ENCODE measurements around the gene CEBPA.

Gene CEBPA

GRCh38 chr19:33273881-33274662 lies 28.3 kb downstream of the CEBPA start:
- DNase-seq (ENCODE audit: low read depth in 2 of 2, low spot score in 1 of 2) = no peak

- no peak for DNase-seq (ENCODE audit: low read depth in 2 of 2, low spot score in 1 of 2)
Observed at GRCh38 chr19:33273065-33273736, 29.1 kb downstream of the CEBPA start.

DNA sequence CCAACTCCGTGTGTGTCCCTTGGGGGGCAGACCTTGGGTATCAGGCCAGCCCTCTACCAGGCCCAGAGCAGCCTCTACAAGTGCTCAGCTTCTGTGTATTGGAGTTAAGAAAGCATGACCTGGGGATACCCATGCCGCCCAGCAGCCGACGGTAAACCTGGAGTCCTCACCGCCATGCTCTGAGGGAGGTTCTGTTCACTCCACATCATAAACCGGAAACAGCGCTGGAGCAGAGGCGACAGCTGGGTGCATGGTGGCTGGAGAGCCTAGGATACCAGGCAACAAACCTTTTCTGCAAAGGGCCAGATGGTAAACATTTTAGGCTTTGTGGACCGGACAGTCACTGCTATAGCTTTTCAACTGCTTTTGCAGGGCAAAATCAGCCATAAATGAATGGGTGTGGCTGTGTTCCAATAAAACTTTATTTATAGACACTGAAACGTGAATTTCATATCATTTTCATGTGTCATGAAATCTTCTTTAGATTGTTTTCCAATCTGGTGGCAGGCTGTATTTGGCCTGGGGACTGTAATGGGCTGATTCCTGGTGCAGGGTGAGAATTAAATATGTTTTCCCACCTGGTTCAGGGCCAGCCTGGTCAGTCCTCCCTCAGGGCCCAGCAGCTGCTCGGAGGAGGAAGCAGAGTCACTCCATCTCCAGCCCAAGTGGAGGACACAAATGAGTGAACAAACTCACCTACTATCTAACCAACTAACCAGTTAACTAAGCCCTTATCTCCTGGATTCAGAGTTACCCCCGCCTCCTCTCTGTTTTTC lies 30.9 kb downstream of the CEBPA start:
- DNase-seq (ENCODE audit: low read depth in 2 of 2, low spot score in 1 of 2) = no peak

- no peak for DNase-seq (ENCODE audit: low read depth in 2 of 2, low spot score in 1 of 2)
Observed at GRCh38 chr19:33270769-33271168, 31.6 kb downstream of the CEBPA start.

DNA sequence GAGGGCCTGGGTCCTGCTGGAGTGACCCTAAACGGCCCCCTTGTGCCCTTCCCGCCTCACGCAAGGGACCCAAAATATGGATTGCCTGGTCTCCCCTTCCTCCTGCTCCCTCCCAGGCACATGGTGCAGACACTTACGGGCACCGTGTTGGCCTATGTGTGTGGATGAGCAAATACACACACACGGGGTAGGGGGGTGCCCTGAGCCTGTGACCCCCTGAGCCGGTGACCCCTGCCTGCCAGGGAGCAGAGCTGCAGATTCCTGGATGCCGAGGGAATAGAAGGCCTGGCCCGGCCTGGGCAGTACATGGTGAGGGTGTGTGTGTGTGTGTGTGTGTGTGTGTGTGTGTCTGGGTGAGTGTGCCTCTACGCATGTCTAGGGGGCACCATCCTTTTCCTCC lies 33.3 kb downstream of the CEBPA start:
- DNase-seq (ENCODE audit: low read depth in 2 of 2, low spot score in 1 of 2) = no peak

DNA sequence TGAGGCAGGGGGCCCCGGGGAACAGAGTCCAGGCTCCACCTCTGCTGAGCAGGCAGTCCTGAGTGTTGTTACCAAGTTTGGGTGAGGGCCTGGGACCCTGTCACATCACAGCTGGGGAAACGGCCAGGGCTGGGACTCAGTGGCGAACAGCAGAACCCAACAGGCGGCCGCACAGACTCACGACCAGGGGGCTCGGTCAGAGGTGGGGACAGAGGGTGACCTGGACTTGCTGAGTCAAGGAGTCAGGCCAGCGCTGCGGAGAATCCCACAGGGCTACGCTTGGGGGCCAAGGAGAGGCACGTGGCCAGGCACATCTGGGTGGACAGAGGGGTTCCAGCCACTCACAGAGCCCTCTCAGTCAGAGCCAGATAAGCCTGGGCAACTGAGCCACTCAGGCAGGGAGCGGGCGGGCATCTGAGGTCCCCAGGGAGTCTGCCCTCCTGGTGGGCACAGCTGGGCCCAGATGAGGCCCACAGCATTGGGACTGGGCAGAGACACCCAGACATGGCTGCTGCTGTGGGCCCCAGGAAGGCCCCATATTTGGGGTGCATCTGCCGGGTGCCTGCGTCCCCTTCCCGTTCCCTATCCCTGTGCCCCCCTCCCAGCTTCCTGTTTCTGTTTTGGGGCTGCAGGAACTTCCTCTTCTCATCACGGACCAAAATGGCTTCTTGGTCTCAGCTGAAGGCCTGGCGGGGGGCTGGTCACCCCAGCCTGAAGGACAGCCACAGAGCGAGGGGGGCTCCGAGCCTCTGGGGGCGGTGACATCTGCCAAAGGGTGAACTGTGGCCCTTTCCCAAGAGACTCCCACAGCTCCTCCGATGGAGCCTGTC lies 34.0 kb downstream of the CEBPA start:
- DNase-seq (ENCODE audit: low read depth in 2 of 2, low spot score in 1 of 2) = no peak

DNA sequence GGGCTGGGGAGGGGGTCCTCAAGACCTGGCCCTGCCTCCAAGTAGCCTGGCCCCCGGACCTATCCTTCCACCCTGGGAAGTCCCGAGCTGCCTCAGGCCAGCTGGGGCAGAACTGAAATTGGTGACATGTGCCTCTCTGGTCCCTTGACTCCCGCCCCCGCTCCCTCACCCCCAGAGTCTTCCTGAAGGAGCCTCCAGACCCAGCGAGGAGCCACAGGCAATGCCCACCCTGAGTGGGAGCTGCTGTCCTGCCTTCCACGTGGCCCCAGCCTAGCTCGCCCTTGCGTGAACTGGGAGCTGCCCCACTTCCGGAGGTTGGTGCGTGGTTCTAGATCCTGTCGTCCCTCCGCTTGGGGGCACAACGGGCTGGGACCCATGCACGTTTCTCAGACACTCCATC lies 34.6 kb downstream of the CEBPA start:
- DNase-seq (ENCODE audit: low read depth in 2 of 2, low spot score in 1 of 2) = no peak

DNA sequence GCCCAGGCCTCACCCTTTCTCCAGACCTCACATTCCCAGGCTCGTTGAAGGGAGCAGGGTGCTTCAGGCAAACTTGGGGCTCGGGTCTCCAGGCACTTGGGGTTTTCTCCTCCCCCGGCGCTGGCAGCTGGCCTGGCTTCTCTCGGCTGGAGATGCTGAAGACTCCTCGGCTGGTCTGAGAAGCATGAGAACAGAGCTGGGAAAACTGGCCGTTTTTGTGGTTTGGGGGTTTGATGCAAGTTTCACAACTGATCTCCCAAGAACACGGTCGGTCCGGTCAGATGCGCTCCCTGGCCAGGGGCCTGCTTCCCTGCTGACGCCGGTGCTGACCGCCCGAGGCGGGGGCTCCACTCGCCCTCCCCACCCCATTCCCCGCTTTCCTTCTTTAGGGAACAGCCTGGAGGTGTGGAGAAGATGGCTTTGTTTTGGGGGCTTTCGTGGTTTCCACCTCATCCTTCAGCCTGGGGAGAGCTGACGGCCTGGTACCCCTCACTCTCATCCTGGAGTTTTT lies 35.3 kb downstream of the CEBPA start:
- no peak for DNase-seq (ENCODE audit: low read depth in 2 of 2, low spot score in 1 of 2)

DNA sequence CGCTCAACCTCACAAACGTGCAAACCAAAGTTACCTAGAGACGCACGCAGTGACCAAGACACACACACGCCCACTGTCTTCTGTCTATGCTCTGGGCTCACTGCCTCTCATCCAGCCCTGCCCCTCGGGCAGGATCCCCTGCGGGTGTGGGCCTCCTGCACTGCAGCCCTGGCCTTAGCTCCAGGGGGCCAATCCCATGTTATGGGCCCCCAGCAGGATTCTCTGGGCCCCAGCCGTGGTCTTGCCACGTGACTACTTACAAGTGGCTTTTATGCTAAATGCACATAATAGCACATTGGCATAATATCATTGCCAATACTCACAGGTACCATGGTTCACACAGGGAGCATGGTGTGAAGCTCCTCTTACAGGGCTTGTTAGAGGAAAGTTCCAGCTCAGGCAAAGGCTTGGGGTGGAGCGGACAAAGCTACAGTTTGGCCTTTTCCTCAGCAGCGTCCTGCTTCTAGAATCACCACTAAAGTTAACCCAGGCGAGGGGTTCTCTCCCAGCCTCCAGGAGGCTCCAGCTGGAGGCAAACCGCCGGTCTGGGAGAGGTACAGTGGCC lies 37.4 kb downstream of the CEBPA start:
- DNase-seq (ENCODE audit: low read depth in 2 of 2, low spot score in 1 of 2) = no peak

DNA sequence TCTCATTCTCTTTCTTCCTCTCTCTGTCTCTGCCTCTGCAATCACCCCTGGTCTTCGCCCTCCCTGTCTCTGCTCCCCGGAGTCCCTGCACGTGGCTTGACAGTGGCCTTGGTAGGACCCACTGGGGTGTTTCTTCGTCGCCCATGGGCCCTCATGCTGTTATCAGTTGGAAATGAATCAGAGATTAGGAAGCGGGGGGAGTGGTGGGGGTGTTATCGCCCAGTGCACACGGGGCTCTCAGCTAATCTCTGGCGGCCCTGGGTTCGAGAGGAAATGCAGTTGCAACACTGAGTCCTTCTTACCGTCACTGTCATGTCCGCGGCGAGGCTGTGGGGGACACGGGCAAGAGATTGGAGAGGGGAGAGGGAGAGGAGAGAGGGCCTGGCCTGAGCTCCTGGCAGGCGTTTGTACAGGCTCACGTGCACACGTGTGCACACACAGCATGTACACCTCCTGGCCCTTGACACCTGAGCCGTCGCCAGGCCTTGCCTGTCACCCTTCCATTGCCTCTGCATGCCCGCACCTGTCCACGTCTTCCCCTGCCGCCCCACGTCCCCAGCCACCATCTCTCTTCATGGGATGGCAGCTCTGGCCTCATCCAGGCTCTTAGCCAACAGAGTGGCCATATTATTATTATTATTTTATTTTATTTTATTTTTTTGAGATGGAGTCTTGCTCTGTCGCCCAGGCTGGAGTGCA lies 38.9 kb downstream of the CEBPA start:
- DNase-seq (ENCODE audit: low read depth in 2 of 2, low spot score in 1 of 2) = no peak

DNA sequence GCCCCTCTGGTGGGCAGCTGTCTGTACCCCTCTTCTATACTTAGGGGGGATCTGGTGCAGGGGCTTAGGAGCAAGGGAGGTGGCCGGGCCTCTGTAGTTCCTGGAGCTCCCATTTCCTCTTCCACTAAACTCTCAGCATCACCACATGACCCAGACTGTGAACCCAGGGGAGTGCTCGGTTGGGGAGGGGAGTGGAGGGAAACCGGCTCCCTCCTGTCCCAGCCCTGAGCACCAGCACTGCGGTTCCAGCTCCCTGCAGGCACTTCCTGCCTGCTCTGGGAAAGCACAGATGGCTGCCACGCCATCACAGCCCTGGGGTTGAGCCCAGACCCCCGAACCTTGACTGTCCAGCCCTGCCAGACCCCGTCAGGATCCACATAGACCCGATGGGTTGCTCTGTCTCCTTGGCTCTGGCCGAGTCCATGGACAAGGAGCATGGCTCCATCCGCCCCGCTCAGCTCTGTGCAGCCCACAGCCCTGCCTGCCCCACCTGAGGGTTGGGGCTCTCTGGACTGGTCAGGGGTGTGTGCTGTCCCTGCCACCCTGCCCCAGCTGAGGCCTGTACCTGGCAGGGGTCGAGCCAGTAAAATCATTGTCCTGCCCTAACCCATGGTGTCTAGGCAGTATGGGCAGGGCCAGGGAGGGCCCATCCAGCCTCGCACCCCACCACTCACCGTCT lies 40.7 kb downstream of the CEBPA start:
- DNase-seq (ENCODE audit: low read depth in 2 of 2, low spot score in 1 of 2) = no peak

DNA sequence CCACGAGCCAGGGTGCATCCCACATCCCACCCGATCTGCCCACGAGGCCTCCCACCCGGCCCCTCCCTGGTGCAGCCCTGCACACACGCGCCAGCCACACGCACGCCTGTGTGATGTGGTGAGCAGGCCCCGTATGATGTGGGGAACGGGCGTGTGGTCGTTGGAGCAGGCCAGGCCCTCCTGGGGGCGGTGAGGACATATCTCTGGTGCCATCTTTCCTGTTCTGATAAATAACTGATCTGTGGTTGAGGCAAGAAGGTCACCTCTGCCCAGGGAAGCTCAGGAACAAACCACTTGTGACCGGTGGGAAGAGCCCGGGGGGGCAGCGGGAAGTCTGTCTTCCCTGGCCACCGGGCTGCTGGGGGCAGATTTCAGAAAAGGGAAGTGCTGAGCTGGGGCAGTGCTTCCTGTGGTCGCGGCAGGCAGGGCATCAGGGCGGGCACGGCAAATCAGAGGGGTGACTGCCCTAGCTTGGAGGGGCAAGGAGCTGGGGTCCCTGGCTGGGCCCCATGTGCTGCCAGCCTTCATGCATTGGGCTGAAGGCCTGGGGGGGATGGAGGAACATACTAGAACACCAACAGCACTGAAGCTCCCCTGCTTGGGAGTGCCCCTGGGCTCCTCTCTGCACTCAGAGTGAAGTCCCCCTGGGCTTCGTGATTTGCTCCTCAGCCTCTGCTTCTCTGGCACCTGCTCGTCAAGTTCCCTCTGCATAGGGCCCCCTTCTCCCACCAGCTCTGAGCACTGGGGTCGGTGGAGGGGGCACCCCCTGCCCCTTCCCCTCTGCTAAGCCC lies 41.5 kb downstream of the CEBPA start:
- no peak for DNase-seq (ENCODE audit: low read depth in 2 of 2, low spot score in 1 of 2)

DNA sequence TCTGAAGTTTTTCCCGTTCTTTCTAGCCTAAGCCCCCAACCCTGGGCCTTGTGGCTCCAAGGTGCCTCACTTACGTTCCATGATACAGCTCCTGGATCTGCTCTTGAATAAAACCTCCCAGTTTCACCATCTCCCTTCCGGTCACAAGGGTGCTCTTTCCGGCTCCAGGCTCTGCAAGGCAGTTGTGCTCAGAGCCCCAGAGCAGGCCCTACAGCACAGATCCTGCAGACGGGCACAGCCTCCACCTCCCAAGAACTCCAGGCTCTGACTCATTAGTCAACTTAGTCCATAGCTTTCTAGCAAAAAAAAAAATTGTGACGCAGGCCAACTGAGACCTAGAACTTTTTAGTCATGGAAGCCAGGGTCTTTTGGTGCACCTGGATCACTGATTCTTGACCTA lies 42.8 kb downstream of the CEBPA start:
- no peak for DNase-seq (ENCODE audit: low read depth in 2 of 2, low spot score in 1 of 2)

DNA sequence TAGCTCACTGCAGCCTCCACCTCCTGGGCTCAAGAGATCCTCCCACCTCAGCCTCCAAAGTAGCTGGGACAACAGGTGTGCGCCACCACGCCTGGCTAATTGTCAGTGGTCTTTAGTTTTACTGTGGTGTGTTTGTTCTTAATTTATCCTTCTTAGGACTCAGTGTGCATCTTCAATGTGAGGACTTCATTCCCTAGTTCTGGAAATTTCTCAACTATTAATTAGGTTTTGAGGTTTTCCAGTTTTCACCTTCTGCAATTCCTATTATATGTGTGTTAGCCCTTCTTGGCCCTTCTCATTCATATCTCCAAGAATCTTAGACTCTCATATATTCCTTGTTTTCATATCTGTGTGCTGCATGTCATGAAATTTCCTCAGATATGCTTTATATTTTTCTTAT lies 44.5 kb downstream of the CEBPA start:
- DNase-seq (ENCODE audit: low read depth in 2 of 2, low spot score in 1 of 2) = no peak

- DNase-seq (ENCODE audit: low read depth in 2 of 2, low spot score in 1 of 2) = no peak
Observed at GRCh38 chr19:33256261-33256660, 46.1 kb downstream of the CEBPA start.

- DNase-seq (ENCODE audit: low read depth in 2 of 2, low spot score in 1 of 2) = no peak
Observed at GRCh38 chr19:33255781-33256180, 46.6 kb downstream of the CEBPA start.

GRCh38 chr19:33254245-33254824 lies 48.0 kb downstream of the CEBPA start:
- no peak for DNase-seq (ENCODE audit: low read depth in 2 of 2, low spot score in 1 of 2)

GRCh38 chr19:33252971-33253370 lies 49.4 kb downstream of the CEBPA start:
- DNase-seq (ENCODE audit: low read depth in 2 of 2, low spot score in 1 of 2) = no peak

Data from stimulated activated CD8-positive, alpha-beta memory T cell treated with anti-CD3 and anti-CD28 coated beads, Interleukin-4, amount 100 ng/mL, for 1 hour (primary cell).